Parathyroid adenoma (tissue), 2 donors: ENCODE data around the gene CNKSR2.

ENCODE experiments used
- H2AFZ ChIP-seq: fragments of 300-600 bp; sonication (generic); one replicate; pipeline ENCODE4 v1.7.0; 2017; ENCODE audit warnings: antibody characterized with exemption, mild to moderate bottlenecking
- H3K27ac ChIP-seq: fragments of 300-600 bp; sonication (generic); one replicate; pipeline ENCODE4 v1.7.0; 2017
- H3K27me3 ChIP-seq: fragments of 300-600 bp; sonication (generic); one replicate; pipeline ENCODE4 v1.7.0; 2017; ENCODE audit warnings: low read length; ENCODE audit not compliant: control insufficient read depth, insufficient read depth
- H3K36me3 ChIP-seq: fragments of 300-600 bp; sonication (generic); one replicate; pipeline ENCODE4 v1.7.0; 2017; ENCODE audit warnings: low read length; ENCODE audit not compliant: control insufficient read depth, insufficient read depth
- H3K4me1 ChIP-seq: fragments of 300-600 bp; sonication (generic); one replicate; pipeline ENCODE4 v1.7.0; 2017; ENCODE audit warnings: control low read depth
- H3K4me2 ChIP-seq: fragments of 300-600 bp; sonication (generic); one replicate; pipeline ENCODE4 v1.7.0; 2017; ENCODE audit warnings: low read length
- H3K4me3 ChIP-seq: fragments of 300-600 bp; sonication (generic); one replicate; pipeline ENCODE4 v1.7.0; 2017; ENCODE audit warnings: low read depth, low read length
- H3K79me2 ChIP-seq: fragments of 300-600 bp; sonication (generic); one replicate; pipeline ENCODE4 v1.7.0; 2017; ENCODE audit warnings: control low read depth
- H3K9ac ChIP-seq: fragments of 300-600 bp; sonication (generic); one replicate; pipeline ENCODE4 v1.7.0; 2017; ENCODE audit warnings: mild to moderate bottlenecking
- H3K9me3 ChIP-seq: fragments of 300-600 bp; sonication (generic); one replicate; pipeline ENCODE4 v1.7.0; 2017; ENCODE audit warnings: low read length; ENCODE audit not compliant: control insufficient read depth
- TF ChIP-seq, protein P1 (sequence below): fragments of 300-600 bp; sonication (generic); IDR thresholded peaks from one replicate; pipeline ENCODE4 v1.7.0; 2017; ENCODE audit warnings: antibody characterized with exemption, mild to moderate bottlenecking
- donor health status: primary hyperparathyroidism.

Gene CNKSR2

DNA sequence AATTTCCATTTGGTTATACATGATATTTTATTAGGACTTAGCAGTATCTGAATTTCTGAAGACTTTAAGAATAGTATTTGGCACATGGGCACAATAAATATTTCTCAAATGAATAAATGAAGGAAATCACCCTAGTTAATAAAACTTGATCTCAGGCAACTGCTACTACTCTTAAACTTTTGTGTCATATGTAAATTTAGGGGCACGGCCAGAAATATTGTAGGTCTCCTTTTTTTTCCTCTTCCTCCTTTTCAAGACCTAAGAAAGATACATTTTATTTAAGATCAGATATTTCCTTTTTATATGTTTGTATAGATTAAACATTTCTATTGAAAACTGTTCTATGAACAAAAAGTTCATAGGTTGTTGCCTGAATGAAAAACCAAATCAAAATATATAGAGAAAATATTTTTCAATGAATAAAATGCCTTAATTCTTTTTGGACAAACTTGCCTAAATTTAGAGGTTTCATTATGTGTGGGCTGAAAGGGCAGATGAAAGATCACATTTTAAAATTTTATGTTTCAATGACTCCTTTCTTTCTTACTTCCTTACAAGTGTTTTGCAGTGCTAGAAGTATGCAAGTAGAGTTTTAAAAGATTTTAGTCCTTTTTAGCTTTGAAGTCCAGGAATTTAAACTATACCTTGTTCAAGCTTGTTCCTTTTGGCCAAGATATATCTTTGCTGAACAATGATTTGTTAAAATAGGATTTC, 26.3 kb downstream of the CNKSR2 start:
- TF ChIP-seq, protein P1, sequence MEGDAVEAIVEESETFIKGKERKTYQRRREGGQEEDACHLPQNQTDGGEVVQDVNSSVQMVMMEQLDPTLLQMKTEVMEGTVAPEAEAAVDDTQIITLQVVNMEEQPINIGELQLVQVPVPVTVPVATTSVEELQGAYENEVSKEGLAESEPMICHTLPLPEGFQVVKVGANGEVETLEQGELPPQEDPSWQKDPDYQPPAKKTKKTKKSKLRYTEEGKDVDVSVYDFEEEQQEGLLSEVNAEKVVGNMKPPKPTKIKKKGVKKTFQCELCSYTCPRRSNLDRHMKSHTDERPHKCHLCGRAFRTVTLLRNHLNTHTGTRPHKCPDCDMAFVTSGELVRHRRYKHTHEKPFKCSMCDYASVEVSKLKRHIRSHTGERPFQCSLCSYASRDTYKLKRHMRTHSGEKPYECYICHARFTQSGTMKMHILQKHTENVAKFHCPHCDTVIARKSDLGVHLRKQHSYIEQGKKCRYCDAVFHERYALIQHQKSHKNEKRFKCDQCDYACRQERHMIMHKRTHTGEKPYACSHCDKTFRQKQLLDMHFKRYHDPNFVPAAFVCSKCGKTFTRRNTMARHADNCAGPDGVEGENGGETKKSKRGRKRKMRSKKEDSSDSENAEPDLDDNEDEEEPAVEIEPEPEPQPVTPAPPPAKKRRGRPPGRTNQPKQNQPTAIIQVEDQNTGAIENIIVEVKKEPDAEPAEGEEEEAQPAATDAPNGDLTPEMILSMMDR = no peak
- Histone ChIP-seq H3K4me1 (no peaks in the 10 kb centered on the region), H3K9me3 (no peaks in the 10 kb centered on the region), H2AFZ (no peak overlapping the region), H3K4me3 (no peak overlapping the region), H3K9ac (no peak overlapping the region), H3K79me2 (no peaks in the 10 kb centered on the region), H3K27ac (no peak overlapping the region), H3K36me3 (no peaks in the 10 kb centered on the region), H3K27me3 (no peaks in the 10 kb centered on the region), H3K4me2 (no peak overlapping the region)

DNA sequence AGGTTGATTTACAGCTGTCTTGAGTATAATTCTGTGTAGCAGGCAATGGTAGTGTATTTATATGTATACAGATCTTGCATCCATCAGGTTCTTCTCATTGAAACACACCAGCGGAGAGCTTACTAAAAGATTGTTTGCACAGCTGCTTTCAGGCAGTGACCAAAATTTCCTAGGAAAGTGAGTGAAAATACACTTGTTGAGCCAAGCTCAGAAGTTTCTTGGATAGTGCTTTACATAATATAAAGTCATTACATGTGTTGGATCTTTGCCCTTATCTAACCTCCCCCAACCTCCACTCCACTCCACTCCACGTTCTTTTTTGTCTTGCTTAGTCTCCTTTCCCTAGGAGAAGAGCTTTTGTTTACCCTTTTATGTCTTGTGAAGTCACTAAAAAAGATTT, 34.1 kb downstream of the CNKSR2 start:
- no peak overlapping the region for H3K4me2 ChIP-seq
- no peak overlapping the region for H2AFZ ChIP-seq
- no peaks in the 10 kb centered on the region for H3K36me3 ChIP-seq
- H3K4me1 ChIP-seq = no peaks in the 10 kb centered on the region
- H3K9ac ChIP-seq = no peak overlapping the region
- H3K27ac ChIP-seq = no peak overlapping the region
- TF ChIP-seq, protein P1 = no peak
- no peaks in the 10 kb centered on the region for H3K9me3 ChIP-seq
- no peak overlapping the region for H3K4me3 ChIP-seq
- H3K27me3 ChIP-seq = no peaks in the 10 kb centered on the region
- no peaks in the 10 kb centered on the region for H3K79me2 ChIP-seq

DNA sequence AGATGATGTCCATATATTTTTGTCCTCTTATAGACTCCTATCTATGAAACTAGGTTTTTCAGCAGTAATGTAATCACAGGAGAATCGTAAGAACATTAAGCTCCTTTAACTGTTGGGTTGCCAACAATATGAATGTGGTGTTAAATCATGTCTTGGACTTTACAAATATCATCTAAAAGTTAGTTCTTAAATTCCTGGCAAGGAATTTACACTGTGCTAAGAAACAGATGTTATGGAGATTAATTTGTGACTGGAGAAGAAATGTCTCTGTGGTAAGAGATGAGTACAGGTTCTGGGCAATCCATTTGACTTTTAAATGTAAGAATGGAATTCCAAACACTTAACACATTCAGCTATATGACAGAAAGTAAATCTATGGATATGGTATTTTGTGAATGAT, 34.6 kb downstream of the CNKSR2 start:
- no peak overlapping the region for H3K9ac ChIP-seq
- no peak overlapping the region for H2AFZ ChIP-seq
- no peaks in the 10 kb centered on the region for H3K27me3 ChIP-seq
- H3K27ac ChIP-seq = no peak overlapping the region
- no peaks in the 10 kb centered on the region for H3K9me3 ChIP-seq
- no peaks in the 10 kb centered on the region for H3K36me3 ChIP-seq
- TF ChIP-seq, protein P1 = no peak
- no peaks in the 10 kb centered on the region for H3K4me1 ChIP-seq
- no peak overlapping the region for H3K4me2 ChIP-seq
- no peaks in the 10 kb centered on the region for H3K79me2 ChIP-seq
- H3K4me3 ChIP-seq = no peak overlapping the region

DNA sequence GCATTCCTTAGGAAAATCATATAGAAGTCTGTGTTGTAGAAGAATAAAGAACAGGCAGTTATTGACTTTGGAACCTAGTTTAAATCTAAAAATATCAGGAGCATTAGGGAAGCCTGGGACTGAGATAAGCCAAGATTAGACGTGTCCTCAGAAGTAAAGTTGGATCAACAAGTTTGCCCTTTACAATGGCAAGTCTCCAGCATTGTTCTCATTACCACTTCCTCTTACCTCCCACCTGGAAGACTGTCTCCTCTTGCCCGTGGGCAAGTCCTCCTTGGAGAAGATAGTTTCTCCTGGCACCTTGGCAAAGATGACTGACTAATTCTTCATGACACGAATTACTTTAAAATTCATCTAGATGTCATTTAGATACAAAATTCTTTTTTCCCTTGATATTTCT, 37.8 kb downstream of the CNKSR2 start:
- H3K4me1 ChIP-seq = no peaks in the 10 kb centered on the region
- no peak overlapping the region for H3K4me2 ChIP-seq
- H3K79me2 ChIP-seq = no peaks in the 10 kb centered on the region
- H3K36me3 ChIP-seq = no peaks in the 10 kb centered on the region
- no peak overlapping the region for H3K9ac ChIP-seq
- H3K27ac ChIP-seq = no peak overlapping the region
- no peak overlapping the region for H2AFZ ChIP-seq
- no peaks in the 10 kb centered on the region for H3K9me3 ChIP-seq
- TF ChIP-seq, protein P1 = no peak
- H3K4me3 ChIP-seq = no peak overlapping the region
- H3K27me3 ChIP-seq = no peaks in the 10 kb centered on the region

DNA sequence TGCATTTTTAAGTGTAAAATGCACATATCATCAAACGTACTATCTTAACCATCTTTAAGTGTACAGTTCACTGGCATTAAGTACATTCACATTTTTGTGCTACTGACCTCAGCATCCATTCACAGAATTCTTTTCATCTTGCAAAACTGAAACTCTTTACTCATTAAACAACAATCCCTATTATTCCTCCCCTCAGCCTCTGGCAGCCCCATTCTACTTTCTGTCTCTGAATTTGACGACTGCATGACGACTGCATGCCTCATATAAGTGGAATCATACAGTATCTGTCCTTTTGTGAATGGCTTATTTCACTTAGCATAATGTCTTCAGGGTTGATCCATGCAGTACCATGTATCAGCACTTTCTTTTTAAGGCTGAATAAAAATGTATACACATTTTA, 38.7 kb downstream of the CNKSR2 start:
- Histone ChIP-seq H3K9ac (no peak overlapping the region), H3K27me3 (no peaks in the 10 kb centered on the region), H3K36me3 (no peaks in the 10 kb centered on the region), H3K4me3 (no peak overlapping the region), H3K4me1 (no peaks in the 10 kb centered on the region), H3K9me3 (no peaks in the 10 kb centered on the region), H3K4me2 (no peak overlapping the region), H3K79me2 (no peaks in the 10 kb centered on the region), H2AFZ (no peak overlapping the region), H3K27ac (no peak overlapping the region)
- TF ChIP-seq, protein P1 = no peak
